Glomerular endothelial cell (primary cell): ENCODE measurements around the gene LYPD6. TPM values are rescaled to one million over a fixed set of nuclear protein-coding genes. Genes with fewer than 3 reads are reported as not detected.

ENCODE experiments used
- DNase-seq: peaks from one replicate; pipeline ENCODE4 v3.0.0-alpha.2; 2011; ENCODE audit warnings: low read depth, low spot score; ENCODE audit errors: extremely low read depth
- total RNA-seq: library from RNA; depleted of rRNA; stranded (reverse); fragments of >200 nt; gene quantifications from 2 replicates; pipeline ENCODE4 v1.2.3, GENCODE V29; 2015

LYPD6 gene
- total RNA-seq, 1 donor from 2014 or later = 1.1 TPM

- DNase-seq = no peak
Observed at GRCh38 chr2:149446748-149447147, 116.4 kb downstream of the LYPD6 start.

GRCh38 chr2:149448315-149448714 is 117.9 kb downstream of the LYPD6 start:
- no peak for DNase-seq

- no peak for DNase-seq
Observed at GRCh38 chr2:149449017-149449416, 118.6 kb downstream of the LYPD6 start.

- no peak for DNase-seq
Observed at GRCh38 chr2:149451417-149452165, 121.2 kb downstream of the LYPD6 start.

GRCh38 chr2:149456285-149456684 is 125.9 kb downstream of the LYPD6 start:
- DNase-seq = no peak

GRCh38 chr2:149458502-149458901 is 128.1 kb downstream of the LYPD6 start:
- DNase-seq = no peak

- DNase-seq = no peak
Observed at GRCh38 chr2:149463328-149464002, 133.1 kb downstream of the LYPD6 start.

GRCh38 chr2:149464396-149464795 is 134.0 kb downstream of the LYPD6 start:
- DNase-seq = no peak

- DNase-seq = no peak
Observed at GRCh38 chr2:149465873-149466272, 135.5 kb downstream of the LYPD6 start.

- no peak for DNase-seq
Observed at GRCh38 chr2:149466635-149467034, 136.2 kb downstream of the LYPD6 start.

- DNase-seq = no peak
Observed at GRCh38 chr2:149467436-149467835, 137.0 kb downstream of the LYPD6 start.

GRCh38 chr2:149468636-149469035 is 138.2 kb downstream of the LYPD6 start:
- DNase-seq = no peak

GRCh38 chr2:149470046-149470445 is 139.7 kb downstream of the LYPD6 start:
- DNase-seq = no peak

GRCh38 chr2:149472413-149472812 is 142.0 kb downstream of the LYPD6 start:
- DNase-seq = no peak

- no peak for DNase-seq
Observed at GRCh38 chr2:149473068-149473467, 142.7 kb downstream of the LYPD6 start.

GRCh38 chr2:149473521-149473920 is 143.1 kb downstream of the LYPD6 start:
- DNase-seq = no peak

- no peak for DNase-seq
Observed at GRCh38 chr2:149483004-149483605, 152.7 kb downstream of the LYPD6 start.

GRCh38 chr2:149486664-149487063 is 156.3 kb downstream of the LYPD6 start:
- DNase-seq = no peak

GRCh38 chr2:149487189-149487588 is 156.8 kb downstream of the LYPD6 start:
- DNase-seq = no peak

- DNase-seq = no peak
Observed at GRCh38 chr2:149488706-149489440, 158.5 kb downstream of the LYPD6 start.

- DNase-seq = no peak
Observed at GRCh38 chr2:149489452-149489851, 159.1 kb downstream of the LYPD6 start.
